Neuron (in vitro differentiated cells): ENCODE data around the gene APC2.
"Not testable (repeated sequence)": the region's sequence is repeated elsewhere in the genome, so short reads cannot be mapped to it uniquely, and the experiment has no call there.

ENCODE experiments used
- H2AFZ ChIP-seq: one replicate; pipeline ENCODE4 v1.6.1; 2013; ENCODE audit warnings: low read depth, mild to moderate bottlenecking, inconsistent platforms, low read length, moderate library complexity
- H3K27me3 ChIP-seq: one replicate; pipeline ENCODE4 v1.6.1; 2013; ENCODE audit warnings: low read length; ENCODE audit not compliant: insufficient read depth
- H3K36me3 ChIP-seq: one replicate; pipeline ENCODE4 v1.6.1; 2013; ENCODE audit warnings: low read length; ENCODE audit not compliant: insufficient read depth
- H3K4me1 ChIP-seq: one replicate; pipeline ENCODE4 v1.6.1; 2013; ENCODE audit warnings: low read length; ENCODE audit not compliant: insufficient read depth
- H3K4me3 ChIP-seq: 2 replicates; pipeline ENCODE4 v1.5.1; 2013; ENCODE audit warnings: mild to moderate bottlenecking, low read length, moderate library complexity
- H3K9me3 ChIP-seq: one replicate; pipeline ENCODE4 v1.6.1; 2013; ENCODE audit warnings: low read length

APC2 gene

GRCh38 chr19:1492474-1493006 lies 42.6 kb downstream of the APC2 start:
- H3K36me3 ChIP-seq = no peaks in the 10 kb centered on the region
- no peaks in the 10 kb centered on the region for H3K27me3 ChIP-seq
- H3K4me3 ChIP-seq = no peak overlapping the region
- H3K9me3 ChIP-seq = no peaks in the 10 kb centered on the region
- H3K4me1 ChIP-seq = peaks cover 21% of the 10 kb centered on the region
- H2AFZ ChIP-seq = no peak overlapping the region

GRCh38 chr19:1494115-1494815 lies 44.3 kb downstream of the APC2 start:
- Histone ChIP-seq H3K27me3 (no peaks in the 10 kb centered on the region), H3K4me1 (peaks cover 25% of the 10 kb centered on the region), H3K36me3 (no peaks in the 10 kb centered on the region), H2AFZ (no peak overlapping the region), H3K9me3 (no peaks in the 10 kb centered on the region), H3K4me3 (no peak overlapping the region)

GRCh38 chr19:1495051-1495798 lies 45.3 kb downstream of the APC2 start:
- no peaks in the 10 kb centered on the region for H3K27me3 ChIP-seq
- H3K4me3 ChIP-seq = no peak overlapping the region
- no peaks in the 10 kb centered on the region for H3K36me3 ChIP-seq
- H3K9me3 ChIP-seq = no peaks in the 10 kb centered on the region
- H3K4me1 ChIP-seq = peaks cover 17% of the 10 kb centered on the region
- no peak overlapping the region for H2AFZ ChIP-seq

- no peaks in the 10 kb centered on the region for H3K27me3 ChIP-seq
- H3K36me3 ChIP-seq = no peaks in the 10 kb centered on the region
- H2AFZ ChIP-seq = no peak overlapping the region
- H3K4me1 ChIP-seq = peaks cover 17% of the 10 kb centered on the region
- no peaks in the 10 kb centered on the region for H3K9me3 ChIP-seq
- H3K4me3 ChIP-seq = no peak overlapping the region
These were observed 46.1 kb downstream of the APC2 start for GRCh38 chr19:1495799-1496713.

- Histone ChIP-seq H3K9me3 (no peaks in the 10 kb centered on the region), H3K36me3 (no peaks in the 10 kb centered on the region), H3K4me3 (no peak overlapping the region), H3K4me1 (peaks cover 17% of the 10 kb centered on the region), H2AFZ (no peak overlapping the region), H3K27me3 (no peaks in the 10 kb centered on the region)
These were observed 47.0 kb downstream of the APC2 start for GRCh38 chr19:1496714-1497577.

GRCh38 chr19:1497578-1498235 lies 47.8 kb downstream of the APC2 start:
- H2AFZ ChIP-seq = no peak overlapping the region
- no peaks in the 10 kb centered on the region for H3K9me3 ChIP-seq
- no peak overlapping the region for H3K4me3 ChIP-seq
- peaks cover 13% of the 10 kb centered on the region for H3K4me1 ChIP-seq
- H3K36me3 ChIP-seq = no peaks in the 10 kb centered on the region
- no peaks in the 10 kb centered on the region for H3K27me3 ChIP-seq

GRCh38 chr19:1499231-1499630 lies 49.3 kb downstream of the APC2 start:
- H2AFZ ChIP-seq, H3K36me3 ChIP-seq, H3K27me3 ChIP-seq, H3K4me3 ChIP-seq, H3K4me1 ChIP-seq, H3K9me3 ChIP-seq: not testable (repeated sequence)

- peaks cover 4% of the 10 kb centered on the region for H3K27me3 ChIP-seq
- no peaks in the 10 kb centered on the region for H3K36me3 ChIP-seq
- H3K9me3 ChIP-seq = peaks cover 2% of the 10 kb centered on the region
- peaks cover 4% of the 10 kb centered on the region for H3K4me1 ChIP-seq
- H2AFZ ChIP-seq = no peak overlapping the region
- no peak overlapping the region for H3K4me3 ChIP-seq
These were observed 51.3 kb downstream of the APC2 start for GRCh38 chr19:1501200-1501595.

GRCh38 chr19:1502433-1503088 lies 52.6 kb downstream of the APC2 start:
- Histone ChIP-seq H3K4me3 (no peak overlapping the region), H3K27me3 (peaks cover 4% of the 10 kb centered on the region), H3K9me3 (peaks cover 3% of the 10 kb centered on the region), H2AFZ (no peak overlapping the region), H3K4me1 (peaks cover 4% of the 10 kb centered on the region), H3K36me3 (no peaks in the 10 kb centered on the region)

GRCh38 chr19:1503089-1503924 lies 53.4 kb downstream of the APC2 start:
- Histone ChIP-seq H3K27me3 (peaks cover 4% of the 10 kb centered on the region), H3K4me3 (no peak overlapping the region), H3K9me3 (peaks cover 3% of the 10 kb centered on the region), H2AFZ (no peak overlapping the region), H3K36me3 (no peaks in the 10 kb centered on the region), H3K4me1 (peaks cover 2% of the 10 kb centered on the region)
